Left ventricle myocardium inferior (tissue), 1 donor: ENCODE data around the gene DRC7. TPM values are rescaled to one million over a fixed set of nuclear protein-coding genes. Genes with fewer than 3 reads are reported as not detected.

Source experiments
- DNase-seq: peaks from one replicate; pipeline ENCODE4 v3.0.0-alpha.2; 2020
- H3K27ac ChIP-seq: fragments of 200-600 bp; replicated peaks from 2 replicates; pipeline ENCODE4 v1.8.0; 2021
- H3K27me3 ChIP-seq: fragments of 200-600 bp; 2 replicates; pipeline ENCODE4 v1.8.0; 2021; ENCODE audit warnings: low read depth
- H3K36me3 ChIP-seq: fragments of 200-600 bp; 2 replicates; pipeline ENCODE4 v1.8.0; 2021
- H3K4me1 ChIP-seq: fragments of 200-600 bp; 2 replicates; pipeline ENCODE4 v1.8.0; 2021
- H3K4me3 ChIP-seq: fragments of 200-600 bp; 2 replicates; pipeline ENCODE4 v1.8.0; 2021; ENCODE audit warnings: mild to moderate bottlenecking, moderate library complexity
- H3K9me3 ChIP-seq: fragments of 200-600 bp; replicated peaks from 2 replicates; pipeline ENCODE4 v1.8.0; 2021
- CTCF ChIP-seq: fragments of 200-600 bp; IDR thresholded peaks from 2 replicates; pipeline ENCODE4 v1.8.0; 2021; ENCODE audit warnings: antibody characterized with exemption, mild to moderate bottlenecking, borderline replicate concordance
- intact Hi-C: fragments of 100-400 bp; cut with micrococcal nuclease; formaldehyde crosslinking; loops from one replicate; pipeline ENCODE4 v1.11.0; 2022
- total RNA-seq: library from RNA; stranded (reverse); fragmentation: NEBNext Ultra II Directional; extraction: Animal tissue kit (Norgen Biotek cat#: 25700); gene quantifications from one replicate; pipeline ENCODE4 v1.2.1, GENCODE V29; 2021
- donor health status: DM: no; HTN: yes; CAD: no; lungs with severe emphysema.

Gene DRC7
- total RNA-seq, 1 donor from 2014 or later, result not detected

- intact Hi-C loops, result no loop called here
- H3K27me3 ChIP-seq, result no peaks in the 10 kb centered on the region
- DNase-seq, result no peak
- TF ChIP-seq CTCF, result no peak
- no peak overlapping the region for H3K27ac ChIP-seq
- peaks cover 9% of the 10 kb centered on the region for H3K4me1 ChIP-seq
- no peak overlapping the region for H3K4me3 ChIP-seq
- H3K9me3 ChIP-seq, result no peaks in the 10 kb centered on the region
- peaks cover 70% of the 10 kb centered on the region for H3K36me3 ChIP-seq
These were observed 75.0 kb downstream of the DRC7 start for GRCh38 chr16:57769541-57770145.

GRCh38 chr16:57770361-57770760, 75.8 kb downstream of the DRC7 start:
- Histone ChIP-seq H3K27ac (no peak overlapping the region), H3K4me3 (no peak overlapping the region), H3K4me1 (peaks cover 9% of the 10 kb centered on the region), H3K27me3 (no peaks in the 10 kb centered on the region), H3K9me3 (no peaks in the 10 kb centered on the region), H3K36me3 (peaks cover 67% of the 10 kb centered on the region)
- no peak for TF ChIP-seq CTCF
- intact Hi-C loops, result no loop called here
- no peak for DNase-seq

- Histone ChIP-seq H3K4me3 (no peak overlapping the region), H3K4me1 (peaks cover 9% of the 10 kb centered on the region), H3K9me3 (no peaks in the 10 kb centered on the region), H3K27me3 (no peaks in the 10 kb centered on the region), H3K27ac (no peak overlapping the region), H3K36me3 (peaks cover 68% of the 10 kb centered on the region)
- TF ChIP-seq CTCF, result no peak
- intact Hi-C loops, result no loop called here
- no peak for DNase-seq
These were observed 76.7 kb downstream of the DRC7 start for GRCh38 chr16:57771141-57771785.

- intact Hi-C loops, result no loop called here
- Histone ChIP-seq H3K4me1 (peaks cover 9% of the 10 kb centered on the region), H3K27ac (no peak overlapping the region), H3K27me3 (no peaks in the 10 kb centered on the region), H3K4me3 (no peak overlapping the region), H3K36me3 (peaks cover 62% of the 10 kb centered on the region), H3K9me3 (no peaks in the 10 kb centered on the region)
- TF ChIP-seq CTCF, result no peak
- no peak for DNase-seq
These were observed 78.4 kb downstream of the DRC7 start for GRCh38 chr16:57773019-57773418.

- Histone ChIP-seq H3K27ac (no peak overlapping the region), H3K4me1 (peaks cover 9% of the 10 kb centered on the region), H3K36me3 (peaks cover 63% of the 10 kb centered on the region), H3K27me3 (no peaks in the 10 kb centered on the region), H3K9me3 (no peaks in the 10 kb centered on the region), H3K4me3 (no peak overlapping the region)
- DNase-seq, result peak; percentile 46
- intact Hi-C loops, result no loop called here
- no peak for TF ChIP-seq CTCF
These were observed 79.2 kb downstream of the DRC7 start for GRCh38 chr16:57773655-57774295.
